Motor neuron (in vitro differentiated cells): ENCODE results near the gene COPS7B. TPM values are rescaled to one million over a fixed set of nuclear protein-coding genes. Genes with fewer than 3 reads are reported as not detected.
"Not testable (repeated sequence)": the region's sequence is repeated elsewhere in the genome, so short reads cannot be mapped to it uniquely, and the experiment has no call there.

Experiments
- ATAC-seq, 8 experiments: fragments of 200-7000 bp; cut with Tn5 transposase; replicated peaks in 6 of 8; 2 replicates each; pipeline ENCODE4 v1.8.0; 2021; ENCODE audit warnings: mild to moderate bottlenecking in 8 of 8, moderate library complexity in 8 of 8
- H3K27ac ChIP-seq, 2 donors: fragments of 250-450 bp; sonication (Bioruptor Pico); 2 replicates each; pipeline ENCODE4 v1.9.0; 2021; ENCODE audit warnings: antibody characterized with exemption in 2 of 2, mild to moderate bottlenecking in 2 of 2, moderate library complexity in 1 of 2
- H3K4me1 ChIP-seq, 2 donors: fragments of 250-450 bp; sonication (Bioruptor Pico); replicated peaks in 1 of 2; 2 replicates each; pipeline ENCODE4 v1.6.1; 2021; ENCODE audit warnings: antibody characterized with exemption in 2 of 2, mild to moderate bottlenecking in 2 of 2, moderate library complexity in 1 of 2
- H3K4me3 ChIP-seq, 5 donors: fragments of 250-450 bp; sonication (Bioruptor Pico); 2 replicates each; pipeline ENCODE4 v1.9.0; 2021; ENCODE audit warnings: antibody characterized with exemption in 5 of 5, mild to moderate bottlenecking in 5 of 5, moderate library complexity in 4 of 5
- WGBS, 10 experiments: fragments of 450-650 bp; shearing (Covaris generic); methylation state at CpG; one replicate each; pipeline ENCODE4 v1.0.0; 2022; 5-methylcytosine and 5-hydroxymethylcytosine counted together
- in situ Hi-C, 9 experiments: fragments of 400-800 bp; cut with MboI; loops; one replicate each; pipeline ENCODE4 v1.15.0; 2021; ENCODE audit warnings: low sequenced_read_pairs in 9 of 9, low pct_unique_long_range_greater_than_20kb in 2 of 9; ENCODE audit not compliant: unreplicated experiment in 9 of 9
- total RNA-seq, 8 experiments: library from RNA; unstranded; fragments of 300-600 nt; gene quantifications; 2 replicates each; pipeline versions ENCODE4 v1.2.3 to v1.2.4, GENCODE V29; 2022

Gene COPS7B
- 10 to 100 TPM; 15.8 to 39.5 (median 28.0) TPM for total RNA-seq

GRCh38 chr2:231786177-231786916, at the start of gene COPS7B:
Gene COPS7B, plus strand, starts transcription at chr2:231786445. Its CDS starts 2,126 bp downstream, at chr2:231788571.
- peak; percentile 63 to 83 (median 68) for ATAC-seq
- in situ Hi-C loops, result no loop called here
- peak within 1 kb of the TSS; percentile 64 to 86 for H3K27ac ChIP-seq
- WGBS, 10 experiments, result 0 to 7% (median 0%) methylated on average over 1 to 3 of the region's 69 CpGs; no CpG with 5 or more reads in 5 of the 10 experiments
- H3K4me1 ChIP-seq, result peaks cover 12 to 13% of the 10 kb centered on the region in 2 donors
- peak within 1 kb of the TSS; percentile 93 to 99 (median 98) for H3K4me3 ChIP-seq

DNA sequence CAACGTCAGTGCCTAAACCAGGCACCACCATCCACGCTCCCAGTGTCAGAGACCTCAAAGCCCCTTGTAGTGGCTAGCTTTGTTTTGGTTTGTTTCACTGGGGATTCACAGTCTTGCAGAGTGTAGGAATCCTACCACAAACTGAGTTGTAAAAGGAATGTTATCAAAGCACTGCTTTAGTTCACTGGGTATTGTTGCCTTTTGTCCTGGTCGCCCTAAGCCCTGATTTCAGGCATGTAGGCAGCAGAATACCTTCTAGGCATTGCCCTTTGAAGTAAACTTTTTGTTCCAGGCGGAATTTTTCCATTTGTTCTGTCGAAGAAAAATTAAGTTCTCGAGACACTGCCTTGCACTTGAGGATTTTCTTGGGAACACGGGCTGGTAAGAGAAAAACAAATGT, 48.5 kb upstream of the COPS7B start:
- in situ Hi-C loops, result no loop called here
- no peak overlapping the region for H3K4me3 ChIP-seq
- WGBS, 10 experiments, result 67 to 100% (median 83%) methylated on average over 1 to 7 of the region's 7 CpGs; no CpG with 5 or more reads in 1 of the 10 experiments
- H3K27ac ChIP-seq, result no peak overlapping the region
- H3K4me1 ChIP-seq, result no peaks in the 10 kb centered on the region
- ATAC-seq, result no peak

- ATAC-seq, result peak in 1 of 8 experiments; percentile 24
- Histone ChIP-seq H3K4me3 (no peak overlapping the region), H3K27ac (no peak overlapping the region), H3K4me1 (peaks cover 6 to 7% of the 10 kb centered on the region in 2 donors)
- in situ Hi-C loops, result no loop called here
- 35 to 94% (median 90%) methylated on average over 1 to 8 of the region's 9 CpGs; no CpG with 5 or more reads in 1 of the 10 experiments for WGBS, 10 experiments
These were observed 42.7 kb upstream of the COPS7B start for GRCh38 chr2:231743376-231744116.

DNA sequence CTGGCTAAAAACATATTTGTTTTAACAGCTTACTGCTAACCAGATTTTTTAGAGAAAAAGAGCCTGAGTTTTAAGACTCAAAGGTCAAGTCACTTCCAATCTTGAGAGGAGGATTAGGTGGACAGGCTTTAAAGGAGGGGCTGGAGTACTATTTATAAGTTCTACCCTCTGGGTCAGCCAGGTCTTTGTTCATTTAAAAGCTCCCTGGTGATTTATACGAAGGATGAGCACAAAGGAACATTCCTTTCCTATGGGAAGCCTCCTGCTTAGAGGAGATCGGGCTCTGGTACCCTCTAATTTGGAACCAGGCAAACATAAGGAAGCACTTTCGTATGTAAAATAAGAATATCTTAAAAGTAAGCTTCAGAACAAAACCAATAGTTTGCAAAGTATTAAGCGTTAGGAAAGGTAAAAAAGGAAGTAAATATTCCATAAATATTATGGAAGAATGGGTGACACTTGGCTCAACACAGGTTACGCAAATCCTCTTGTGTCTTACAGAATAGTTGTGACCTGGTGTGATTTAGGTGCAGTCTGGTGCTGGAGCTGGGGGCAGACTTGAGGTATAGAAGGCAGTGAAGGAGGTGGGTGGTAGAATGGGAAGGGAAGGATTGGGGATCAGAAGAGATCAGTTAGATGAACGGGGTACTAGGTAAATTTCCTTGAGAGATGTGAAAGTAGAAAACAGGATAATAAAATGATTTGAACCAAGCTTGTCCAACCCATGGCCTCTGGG, 40.8 kb upstream of the COPS7B start:
- Histone ChIP-seq H3K4me1 (peaks cover 6 to 7% of the 10 kb centered on the region in 2 donors), H3K27ac (no peak overlapping the region), H3K4me3 (no peak overlapping the region)
- in situ Hi-C loops, result no loop called here
- WGBS, 10 experiments, result 34 to 93% (median 62%) methylated on average over 2 to 6 of the region's 6 CpGs
- ATAC-seq, result peak in 1 of 8 experiments; percentile 27

DNA sequence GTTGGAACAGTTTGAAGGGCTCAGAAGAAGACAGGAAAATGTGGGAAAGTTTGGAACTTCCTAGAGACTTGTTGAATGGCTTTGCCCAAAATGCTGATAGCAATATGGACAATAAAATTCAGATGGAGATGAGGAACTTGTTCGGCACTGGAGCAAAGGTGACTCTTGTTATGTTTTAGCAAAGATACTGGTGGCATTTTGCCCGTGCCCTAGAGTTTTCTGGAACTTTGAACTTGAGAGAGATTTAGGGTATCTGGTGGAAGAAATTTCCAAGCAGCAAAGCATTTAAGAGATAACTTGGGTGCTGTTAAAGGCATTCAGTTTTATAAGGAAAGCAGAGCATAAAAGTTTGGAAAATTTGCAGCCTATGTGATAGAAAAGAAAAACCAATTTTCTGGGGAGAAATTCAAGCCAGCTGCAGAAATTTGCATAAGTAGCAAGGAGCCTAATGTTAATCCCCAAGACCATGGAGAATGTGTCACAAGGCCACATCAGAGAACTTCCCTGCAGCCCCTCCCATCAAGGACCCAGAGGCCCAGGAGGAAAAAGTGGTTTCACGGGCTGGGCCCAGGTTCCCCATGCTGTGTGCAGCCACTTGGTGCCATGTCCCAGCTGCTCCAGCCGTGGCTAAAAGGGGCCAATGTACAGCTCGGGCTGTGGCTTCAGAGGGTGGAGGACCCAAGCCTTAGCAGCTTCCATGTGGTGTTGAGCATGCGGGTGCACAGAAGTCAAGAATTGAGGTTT, 37.9 kb upstream of the COPS7B start:
- 64 to 100% (median 80%) methylated on average over 1 to 5 of the region's 6 CpGs; no CpG with 5 or more reads in 1 of the 10 experiments for WGBS, 10 experiments
- H3K27ac ChIP-seq, H3K4me1 ChIP-seq, H3K4me3 ChIP-seq, in situ Hi-C loops: not testable (repeated sequence)
- peak in 3 of 8 experiments; percentile 37 to 70 (median 60) for ATAC-seq

- in situ Hi-C loops, H3K27ac ChIP-seq, H3K4me3 ChIP-seq, H3K4me1 ChIP-seq, ATAC-seq: not testable (repeated sequence)
- 81 to 100% (median 93%) methylated on average over 2 to 6 of the region's 10 CpGs; no CpG with 5 or more reads in 3 of the 10 experiments for WGBS, 10 experiments
These were observed 37.2 kb upstream of the COPS7B start for GRCh38 chr2:231749016-231749415.

DNA sequence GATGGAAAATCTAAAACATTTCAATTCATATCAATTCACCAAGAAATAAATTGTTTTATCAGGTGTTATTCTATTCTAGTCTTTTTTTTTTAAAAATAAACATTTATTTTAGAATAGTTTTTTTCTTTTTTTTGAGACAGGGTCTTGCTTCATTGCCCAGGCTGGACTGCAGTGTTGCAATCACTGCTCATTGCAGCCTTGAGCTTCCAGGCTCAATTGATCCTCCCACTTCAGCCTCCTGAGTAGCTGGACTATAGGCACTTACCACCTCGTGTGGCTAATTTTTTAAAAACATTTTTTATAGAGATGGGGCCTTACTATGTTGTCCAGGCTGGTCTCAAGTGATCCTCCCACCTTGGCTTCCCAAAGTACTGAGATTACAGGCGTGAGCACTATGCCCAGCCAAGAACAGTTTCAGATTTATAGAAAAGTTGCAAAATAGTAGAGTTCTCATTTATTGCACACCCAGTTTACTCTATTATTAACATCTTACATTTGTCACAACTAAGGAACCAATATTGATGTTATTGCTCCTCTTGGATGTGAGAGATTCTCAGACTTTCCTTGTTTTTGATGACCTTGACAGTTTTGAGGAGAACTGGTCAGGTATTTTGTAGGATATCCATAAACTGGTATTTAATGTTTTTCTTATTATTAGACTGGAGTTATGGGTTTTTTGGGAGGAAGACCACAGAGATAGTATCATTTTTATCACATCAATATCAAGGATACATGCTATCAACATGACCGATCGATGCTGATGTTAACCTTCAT, 35.0 kb upstream of the COPS7B start:
- in situ Hi-C loops, result no loop called here

GRCh38 chr2:231752061-231752460, 34.2 kb upstream of the COPS7B start:
- ATAC-seq, result no peak
- Histone ChIP-seq H3K4me3 (no peak overlapping the region), H3K27ac (no peak overlapping the region), H3K4me1 (no peaks in the 10 kb centered on the region)
- in situ Hi-C loops, result no loop called here
- 40 to 88% (median 79%) methylated on average over 1 to 2 of the region's 2 CpGs; no CpG with 5 or more reads in 1 of the 10 experiments for WGBS, 10 experiments

More for the DNA sequence above, 35.0 kb upstream of the COPS7B start:
- H3K4me1 ChIP-seq, result no peaks in the 10 kb centered on the region
- WGBS, 10 experiments, result 0 to 100% (median 93%) methylated on average over 1 to 4 of the region's 4 CpGs
- no peak overlapping the region for H3K4me3 ChIP-seq
- no peak for ATAC-seq
- H3K27ac ChIP-seq, result no peak overlapping the region

DNA sequence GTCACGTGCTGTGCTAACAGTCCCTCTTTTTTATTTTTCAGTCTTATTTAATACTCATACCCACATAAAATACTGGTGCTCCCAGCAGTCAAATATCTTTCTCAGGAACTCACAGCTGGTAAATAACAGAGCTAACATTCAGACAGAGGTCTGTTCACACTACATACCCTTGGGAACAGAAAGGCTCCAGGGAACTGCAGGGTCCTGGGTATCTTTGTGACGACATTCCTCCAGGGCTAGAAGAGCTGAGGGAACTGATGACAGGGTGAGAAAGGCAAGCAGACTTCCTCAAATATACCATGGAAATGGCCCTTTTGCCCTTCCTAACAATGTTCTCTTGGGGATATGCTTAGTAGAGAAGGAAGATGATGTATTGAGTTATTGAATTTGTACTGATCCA, 24.5 kb upstream of the COPS7B start:
- in situ Hi-C loops, result no loop called here

GRCh38 chr2:231764124-231764523, 22.1 kb upstream of the COPS7B start:
- Histone ChIP-seq H3K27ac (no peak overlapping the region), H3K4me3 (no peak overlapping the region), H3K4me1 (peaks cover 7 to 13% of the 10 kb centered on the region in 2 donors)
- in situ Hi-C loops, result no loop called here
- ATAC-seq, result no peak

More for the DNA sequence above, 24.5 kb upstream of the COPS7B start:
- Histone ChIP-seq H3K27ac (no peak overlapping the region), H3K4me1 (peaks cover 7 to 13% of the 10 kb centered on the region in 2 donors), H3K4me3 (no peak overlapping the region)
- ATAC-seq, result peak in 1 of 8 experiments; percentile 25
- WGBS, 10 experiments, result 67 to 100% (median 88%) methylated on average over 1 to 2 of the region's 2 CpGs; no CpG with 5 or more reads in 3 of the 10 experiments

- Histone ChIP-seq H3K27ac (no peak overlapping the region), H3K4me3 (no peak overlapping the region), H3K4me1 (peaks cover 7 to 13% of the 10 kb centered on the region in 2 donors)
- in situ Hi-C loops, result no loop called here
- WGBS, 10 experiments, result 66 to 100% (median 87%) methylated on average over 1 to 3 of the region's 4 CpGs; no CpG with 5 or more reads in 2 of the 10 experiments
- ATAC-seq, result peak in 2 of 8 experiments; percentile 10 to 68
These were observed 21.5 kb upstream of the COPS7B start for GRCh38 chr2:231764760-231765159.

GRCh38 chr2:231765496-231765929, 20.7 kb upstream of the COPS7B start:
- H3K27ac ChIP-seq, result no peak overlapping the region
- H3K4me1 ChIP-seq, result peaks cover 7 to 13% of the 10 kb centered on the region in 2 donors
- in situ Hi-C loops, result no loop called here
- ATAC-seq, result peak in 6 of 8 experiments; percentile 28 to 96 (median 52)
- H3K4me3 ChIP-seq, result no peak overlapping the region
